Karpas-422 (cell line): ENCODE data around the gene SNX3. TPM values are rescaled to one million over a fixed set of nuclear protein-coding genes. Genes with fewer than 3 reads are reported as not detected.
A peak's percentile ranks its signal among the peaks of the same experiment; 100 is the strongest.
"Not testable (repeated sequence)": the region's sequence is repeated elsewhere in the genome, so short reads cannot be mapped to it uniquely, and the experiment has no call there.

Experiments used
- DNase-seq: peaks from one replicate; pipeline ENCODE4 v3.0.0-alpha.2; 2015
- H2AFZ ChIP-seq: fragments of 200-600 bp; sonication (generic); 2 replicates; pipeline ENCODE4 v1.6.1; 2014; ENCODE audit warnings: antibody characterized with exemption, low read length, mixed read lengths
- H3K27ac ChIP-seq: fragments of 200-600 bp; sonication (generic); 2 replicates; pipeline ENCODE4 v1.5.1; 2014; ENCODE audit warnings: mild to moderate bottlenecking, low read length, moderate library complexity
- H3K27me3 ChIP-seq: fragments of 200-600 bp; sonication (generic); 2 replicates; pipeline ENCODE4 v1.6.1; 2014; ENCODE audit warnings: low read length, mixed read lengths
- H3K36me3 ChIP-seq: fragments of 200-600 bp; sonication (generic); 2 replicates; pipeline ENCODE4 v1.6.1; 2014; ENCODE audit warnings: low read length, mixed read lengths; ENCODE audit not compliant: insufficient read depth
- H3K4me1 ChIP-seq: fragments of 200-600 bp; sonication (generic); 2 replicates; pipeline ENCODE4 v1.6.1; 2014; ENCODE audit warnings: mild to moderate bottlenecking, low read length, mixed read lengths
- H3K4me2 ChIP-seq: fragments of 200-600 bp; sonication (generic); 2 replicates; pipeline ENCODE4 v1.6.1; 2014; ENCODE audit warnings: low read length, low read depth, mild to moderate bottlenecking; ENCODE audit not compliant: poor library complexity, severe bottlenecking
- H3K4me3 ChIP-seq: fragments of 200-600 bp; sonication (generic); 2 replicates; pipeline ENCODE4 v1.5.1; 2014; ENCODE audit warnings: mild to moderate bottlenecking, antibody characterized with exemption, low read length, mixed read lengths
- H3K79me2 ChIP-seq: fragments of 200-600 bp; sonication (generic); 2 replicates; pipeline ENCODE4 v1.6.1; 2014; ENCODE audit warnings: mild to moderate bottlenecking, low read length, mixed read lengths
- H3K9ac ChIP-seq: fragments of 200-600 bp; sonication (generic); 2 replicates; pipeline ENCODE4 v1.6.0; 2014; ENCODE audit warnings: low read length
- H3K9me2 ChIP-seq: fragments of 200-600 bp; sonication (generic), shearing (Covaris generic); replicated peaks from 2 replicates; pipeline ENCODE4 v1.6.0; 2014; ENCODE audit warnings: mild to moderate bottlenecking, low read length, moderate library complexity; ENCODE audit not compliant: insufficient read depth
- H3K9me3 ChIP-seq: fragments of 300-700, 200-600 bp; sonication (generic); 2 replicates; pipeline ENCODE4 v1.6.1; 2014; ENCODE audit warnings: low read length, mixed read lengths
- H4K20me1 ChIP-seq: fragments of 200-600 bp; sonication (generic); 2 replicates; pipeline ENCODE4 v1.6.1; 2014; ENCODE audit warnings: mild to moderate bottlenecking, antibody characterized with exemption, low read length, low read depth; ENCODE audit not compliant: insufficient read depth
- total RNA-seq: library from RNA; depleted of rRNA; stranded (reverse); fragments of >200 nt; shearing (Covaris generic); gene quantifications from 2 replicates; pipeline ENCODE4 v1.2.3, GENCODE V29; 2014; ENCODE audit warnings: low replicate concordance

The SNX3 gene
- total RNA-seq, 1 experiment from 2014 or later: 177 TPM

GRCh38 chr6:108277295-108277694 is 16.5 kb upstream of the SNX3 start:
- Histone ChIP-seq H3K9ac (no peak overlapping the region), H2AFZ (no peak overlapping the region), H3K4me1 (no peaks in the 10 kb centered on the region), H4K20me1 (no peaks in the 10 kb centered on the region), H3K4me3 (no peak overlapping the region), H3K27me3 (no peaks in the 10 kb centered on the region), H3K9me2 (no peaks in the 10 kb centered on the region), H3K36me3 (no peaks in the 10 kb centered on the region), H3K79me2 (no peaks in the 10 kb centered on the region), H3K4me2 (no peak overlapping the region), H3K27ac (no peak overlapping the region), H3K9me3 (no peaks in the 10 kb centered on the region)
- peak; percentile 9 for DNase-seq

- Histone ChIP-seq H3K27ac (no peak overlapping the region), H3K9ac (no peak overlapping the region), H3K27me3 (no peaks in the 10 kb centered on the region), H3K9me2 (no peaks in the 10 kb centered on the region), H3K4me2 (no peak overlapping the region), H3K79me2 (no peaks in the 10 kb centered on the region), H3K36me3 (no peaks in the 10 kb centered on the region), H4K20me1 (no peaks in the 10 kb centered on the region), H2AFZ (no peak overlapping the region), H3K9me3 (no peaks in the 10 kb centered on the region), H3K4me3 (no peak overlapping the region), H3K4me1 (no peaks in the 10 kb centered on the region)
- no peak for DNase-seq
Measured at GRCh38 chr6:108275976-108276375, 15.1 kb upstream of the SNX3 start.

GRCh38 chr6:108274546-108274945 is 13.7 kb upstream of the SNX3 start:
- no peak overlapping the region for H3K4me3 ChIP-seq
- no peaks in the 10 kb centered on the region for H3K36me3 ChIP-seq
- no peaks in the 10 kb centered on the region for H4K20me1 ChIP-seq
- H2AFZ ChIP-seq: no peak overlapping the region
- DNase-seq: no peak
- no peak overlapping the region for H3K27ac ChIP-seq
- no peaks in the 10 kb centered on the region for H3K27me3 ChIP-seq
- no peaks in the 10 kb centered on the region for H3K9me3 ChIP-seq
- no peaks in the 10 kb centered on the region for H3K9me2 ChIP-seq
- H3K9ac ChIP-seq: no peak overlapping the region
- no peaks in the 10 kb centered on the region for H3K79me2 ChIP-seq
- no peak overlapping the region for H3K4me2 ChIP-seq
- H3K4me1 ChIP-seq: no peaks in the 10 kb centered on the region

GRCh38 chr6:108269955-108270354 is 9.1 kb upstream of the SNX3 start:
- H3K36me3 ChIP-seq, H3K79me2 ChIP-seq, H3K9ac ChIP-seq, H3K4me1 ChIP-seq, H2AFZ ChIP-seq, H3K4me2 ChIP-seq, H4K20me1 ChIP-seq, H3K4me3 ChIP-seq, H3K9me2 ChIP-seq, DNase-seq, H3K27me3 ChIP-seq, H3K9me3 ChIP-seq, H3K27ac ChIP-seq: not testable (repeated sequence)

GRCh38 chr6:108268845-108269244 is 8.0 kb upstream of the SNX3 start:
- Histone ChIP-seq H3K9me2 (no peaks in the 10 kb centered on the region), H3K27ac (no peak overlapping the region), H2AFZ (no peak overlapping the region), H3K9me3 (no peaks in the 10 kb centered on the region), H3K9ac (no peak overlapping the region), H3K36me3 (no peaks in the 10 kb centered on the region), H3K4me3 (no peak overlapping the region), H3K4me1 (no peaks in the 10 kb centered on the region), H4K20me1 (no peaks in the 10 kb centered on the region), H3K4me2 (no peak overlapping the region), H3K79me2 (no peaks in the 10 kb centered on the region), H3K27me3 (no peaks in the 10 kb centered on the region)
- no peak for DNase-seq

GRCh38 chr6:108263371-108263770 is 2.5 kb upstream of the SNX3 start:
- no peak overlapping the region for H2AFZ ChIP-seq
- H3K4me2 ChIP-seq: no peak overlapping the region
- no peaks in the 10 kb centered on the region for H3K9me3 ChIP-seq
- no peak for DNase-seq
- peaks cover 23% of the 10 kb centered on the region for H3K4me1 ChIP-seq
- H3K4me3 ChIP-seq: no peak overlapping the region
- H3K27me3 ChIP-seq: no peaks in the 10 kb centered on the region
- H3K79me2 ChIP-seq: peaks cover 27% of the 10 kb centered on the region
- no peaks in the 10 kb centered on the region for H4K20me1 ChIP-seq
- H3K9me2 ChIP-seq: no peaks in the 10 kb centered on the region
- H3K9ac ChIP-seq: no peak overlapping the region
- H3K27ac ChIP-seq: no peak overlapping the region
- H3K36me3 ChIP-seq: no peaks in the 10 kb centered on the region

- peak overlapping the region; percentile 72; the same call in 1 of the 2 replicates for H2AFZ ChIP-seq
- peak overlapping the region; percentile 92 for H3K9ac ChIP-seq
- H3K4me2 ChIP-seq: peak overlapping the region; percentile 75
- H3K27me3 ChIP-seq: no peaks in the 10 kb centered on the region
- no peaks in the 10 kb centered on the region for H3K9me3 ChIP-seq
- no peaks in the 10 kb centered on the region for H3K9me2 ChIP-seq
- DNase-seq: peak; percentile 83
- no peaks in the 10 kb centered on the region for H4K20me1 ChIP-seq
- H3K27ac ChIP-seq: peak overlapping the region; percentile 85
- H3K4me1 ChIP-seq: peaks cover 49% of the 10 kb centered on the region
- peaks cover 6% of the 10 kb centered on the region; the same call in 1 of the 2 replicates for H3K36me3 ChIP-seq
- H3K4me3 ChIP-seq: peak overlapping the region; percentile 90
- peaks cover 58% of the 10 kb centered on the region for H3K79me2 ChIP-seq
Measured at GRCh38 chr6:108260126-108260808, 573 bp downstream of the SNX3 start.

GRCh38 chr6:108254433-108255410 is 6.1 kb downstream of the SNX3 start:
- Histone ChIP-seq H3K27ac (no peak overlapping the region), H3K4me1 (peaks cover 61% of the 10 kb centered on the region), H3K9me3 (no peaks in the 10 kb centered on the region), H4K20me1 (no peaks in the 10 kb centered on the region), H3K27me3 (no peaks in the 10 kb centered on the region), H3K9me2 (no peaks in the 10 kb centered on the region), H3K36me3 (peaks cover 9% of the 10 kb centered on the region; the same call in 1 of the 2 replicates), H3K4me3 (no peak overlapping the region), H3K9ac (no peak overlapping the region), H3K79me2 (peaks cover 100% of the 10 kb centered on the region), H2AFZ (no peak overlapping the region), H3K4me2 (no peak overlapping the region)
- no peak for DNase-seq
